ENCODE measurements around the gene SERINC3. TPM values are rescaled to one million over a fixed set of nuclear protein-coding genes. Genes with fewer than 3 reads are reported as not detected.
"Not testable (repeated sequence)": the region's sequence is repeated elsewhere in the genome, so short reads cannot be mapped to it uniquely, and the experiment has no call there.

Gene SERINC3
- total RNA-seq (2014; rRNA removed; shearing (Covaris generic)), result 24.5 and 32.1 TPM in 2 replicates

GRCh38 chr20:44521484-44522481, at the start of gene SERINC3:
Gene SERINC3, minus strand, starts transcription at chr20:44522070. Its CDS starts 119 bp downstream, at chr20:44521951.
- DNase-seq (ENCODE audit: low read depth), result peak; percentile 98

GRCh38 chr20:44571362-44571988, 49.6 kb upstream of the SERINC3 start:
- DNase-seq (ENCODE audit: low read depth), result no peak

GRCh38 chr20:44570367-44570766, 48.5 kb upstream of the SERINC3 start:
- no peak for DNase-seq (ENCODE audit: low read depth)

GRCh38 chr20:44566811-44567210, 44.9 kb upstream of the SERINC3 start:
- no peak for DNase-seq (ENCODE audit: low read depth)

- DNase-seq (ENCODE audit: low read depth), result no peak
Observed at GRCh38 chr20:44566018-44566417, 44.1 kb upstream of the SERINC3 start.

GRCh38 chr20:44561876-44562275, 40.0 kb upstream of the SERINC3 start:
- no peak for DNase-seq (ENCODE audit: low read depth)

GRCh38 chr20:44560818-44561217, 38.9 kb upstream of the SERINC3 start:
- not testable (repeated sequence) for DNase-seq (ENCODE audit: low read depth)

GRCh38 chr20:44560229-44560628, 38.4 kb upstream of the SERINC3 start:
- DNase-seq (ENCODE audit: low read depth), result no peak

GRCh38 chr20:44559302-44559701, 37.4 kb upstream of the SERINC3 start:
- DNase-seq (ENCODE audit: low read depth), result no peak

GRCh38 chr20:44552950-44553908, 31.4 kb upstream of the SERINC3 start:
- DNase-seq (ENCODE audit: low read depth), result peak; percentile 59

GRCh38 chr20:44552568-44552949, 30.7 kb upstream of the SERINC3 start:
- no peak for DNase-seq (ENCODE audit: low read depth)

- no peak for DNase-seq (ENCODE audit: low read depth)
Observed at GRCh38 chr20:44552050-44552449, 30.2 kb upstream of the SERINC3 start.

- DNase-seq (ENCODE audit: low read depth), result no peak
Observed at GRCh38 chr20:44549123-44549522, 27.3 kb upstream of the SERINC3 start.

GRCh38 chr20:44547419-44547818, 25.5 kb upstream of the SERINC3 start:
- no peak for DNase-seq (ENCODE audit: low read depth)

GRCh38 chr20:44544263-44544662, 22.4 kb upstream of the SERINC3 start:
- no peak for DNase-seq (ENCODE audit: low read depth)

- no peak for DNase-seq (ENCODE audit: low read depth)
Observed at GRCh38 chr20:44543358-44543757, 21.5 kb upstream of the SERINC3 start.

GRCh38 chr20:44542890-44543289, 21.0 kb upstream of the SERINC3 start:
- no peak for DNase-seq (ENCODE audit: low read depth)

- DNase-seq (ENCODE audit: low read depth), result no peak
Observed at GRCh38 chr20:44541992-44542391, 20.1 kb upstream of the SERINC3 start.

GRCh38 chr20:44540834-44541233, 19.0 kb upstream of the SERINC3 start:
- DNase-seq (ENCODE audit: low read depth), result peak; percentile 76

GRCh38 chr20:44537993-44538392, 16.1 kb upstream of the SERINC3 start:
- no peak for DNase-seq (ENCODE audit: low read depth)

GRCh38 chr20:44536175-44536574, 14.3 kb upstream of the SERINC3 start:
- no peak for DNase-seq (ENCODE audit: low read depth)

GRCh38 chr20:44533928-44534327, 12.1 kb upstream of the SERINC3 start:
- DNase-seq (ENCODE audit: low read depth), result no peak

Measured in Daoy (cell line).